Measurements from ENCODE around the gene GCC1.
"Not testable (repeated sequence)": the region's sequence is repeated elsewhere in the genome, so short reads cannot be mapped to it uniquely, and the experiment has no call there.

Gene GCC1

GRCh38 chr7:127588697-127589482 lies 3.5 kb upstream of the GCC1 start:
- DNase-seq: peak; percentile 38

- peak; percentile 82 for DNase-seq
These were observed 2.8 kb upstream of the GCC1 start, which contains the start of gene ARF5 for GRCh38 chr7:127588019-127588696. TSS of gene ARF5 (plus strand) at chr7:127588411. CDS start at chr7:127588499, 88 bp downstream.

GRCh38 chr7:127587663-127588018 lies 2.2 kb upstream of the GCC1 start:
- DNase-seq: no peak

DNA sequence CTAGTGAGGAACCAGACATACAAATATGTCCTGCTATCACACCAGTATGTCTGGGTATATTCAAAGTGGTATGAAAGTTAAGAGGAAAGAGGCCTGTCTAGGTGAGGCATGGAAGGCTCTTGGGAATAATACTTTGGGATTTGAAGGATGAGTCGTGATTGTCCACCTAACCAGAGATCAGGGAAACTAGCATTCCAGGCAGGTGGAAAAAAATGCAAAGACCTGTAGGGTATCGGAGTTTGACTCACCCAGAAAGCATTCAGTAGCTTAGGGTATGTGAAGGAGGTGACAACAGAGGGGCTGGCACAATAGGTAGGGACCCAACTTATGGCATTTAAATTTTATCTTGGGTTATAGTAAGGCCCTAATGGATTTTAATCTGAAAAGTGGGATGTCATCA lies 950 bp upstream of the GCC1 start:
- DNase-seq: no peak

- no peak for DNase-seq
These were observed 750 bp downstream of the GCC1 start for GRCh38 chr7:127584648-127585043.

GRCh38 chr7:127582361-127582760 lies 3.0 kb downstream of the GCC1 start:
- DNase-seq: no peak

DNA sequence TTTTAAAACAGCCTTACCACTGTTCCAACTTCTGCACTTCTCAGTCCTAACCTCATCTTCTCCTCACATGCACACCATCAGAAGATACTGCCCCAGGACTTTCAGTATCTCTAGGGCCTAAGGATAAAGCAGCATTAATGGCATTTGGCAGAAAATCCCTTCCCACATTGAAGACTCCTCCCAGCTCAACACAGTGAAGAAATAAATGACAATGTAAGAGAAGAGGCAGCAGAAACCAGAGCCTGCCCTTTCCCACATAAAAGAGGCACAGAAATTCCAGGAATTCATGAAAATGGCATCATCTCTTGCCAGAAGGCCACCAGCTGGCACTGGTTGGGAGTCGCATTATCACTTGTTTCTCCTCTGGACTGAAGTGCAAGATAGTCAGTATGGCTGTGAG lies 3.7 kb downstream of the GCC1 start:
- DNase-seq: no peak

- no peak for DNase-seq
These were observed 4.8 kb downstream of the GCC1 start for GRCh38 chr7:127580612-127581011.

DNA sequence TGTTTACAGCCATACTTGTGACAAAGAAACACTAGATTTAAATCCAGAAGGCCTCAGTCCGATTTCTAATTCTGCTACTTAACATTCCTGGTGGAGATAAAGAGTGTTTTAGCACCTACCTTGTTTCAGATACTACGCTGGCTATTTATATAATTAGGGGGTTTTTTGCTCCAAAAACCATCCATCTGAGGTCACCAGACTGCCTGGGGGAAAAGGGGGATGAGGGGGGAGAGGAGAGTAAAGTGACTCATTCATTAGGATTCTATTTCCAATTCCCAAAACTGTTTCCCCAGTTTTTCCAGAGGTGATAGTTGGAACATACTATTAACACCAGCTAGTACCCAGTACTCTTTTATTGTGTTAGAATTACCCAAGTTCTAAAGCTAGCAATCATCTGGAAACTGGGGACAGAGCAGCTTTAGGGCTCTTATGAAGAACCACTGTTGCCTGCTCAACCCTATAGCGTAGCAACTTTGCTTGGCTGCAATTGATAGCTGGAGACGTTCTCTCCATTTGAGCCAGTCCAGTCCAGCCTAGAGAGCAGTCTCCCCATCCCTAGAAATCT lies 6.6 kb downstream of the GCC1 start:
- DNase-seq: no peak

DNA sequence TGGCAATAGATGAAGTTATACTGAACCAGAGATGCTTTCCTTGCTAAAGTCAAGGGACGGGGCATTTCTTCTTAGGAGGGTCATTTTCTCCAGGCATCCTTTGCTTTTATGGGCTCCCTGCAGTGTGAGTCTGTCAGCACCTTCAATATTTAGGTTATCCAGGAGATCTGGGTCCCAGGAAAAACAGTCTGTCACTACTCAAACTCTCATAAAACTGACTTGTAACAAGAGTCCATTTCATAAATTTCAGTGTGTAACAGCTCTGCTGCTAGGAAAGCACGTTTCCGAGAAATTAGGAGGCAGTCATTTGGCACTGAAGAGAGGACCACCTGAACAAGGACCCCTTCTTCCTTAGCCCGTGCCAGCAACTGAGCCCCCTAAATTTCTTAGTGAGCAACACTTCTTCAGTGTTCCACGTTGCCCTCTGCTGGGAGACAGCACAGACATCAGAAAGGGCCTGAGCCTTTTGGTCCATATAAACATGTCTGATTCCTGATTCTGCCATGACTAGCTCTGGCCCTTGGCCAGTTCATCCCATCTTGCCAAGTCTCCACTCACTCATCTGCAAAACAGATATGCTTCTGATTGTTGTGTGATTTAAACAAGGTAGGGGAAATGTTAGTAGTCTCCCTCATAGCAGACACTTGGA lies 7.2 kb downstream of the GCC1 start:
- no peak for DNase-seq

- no peak for DNase-seq
These were observed 13.5 kb downstream of the GCC1 start for GRCh38 chr7:127571741-127572505.

DNA sequence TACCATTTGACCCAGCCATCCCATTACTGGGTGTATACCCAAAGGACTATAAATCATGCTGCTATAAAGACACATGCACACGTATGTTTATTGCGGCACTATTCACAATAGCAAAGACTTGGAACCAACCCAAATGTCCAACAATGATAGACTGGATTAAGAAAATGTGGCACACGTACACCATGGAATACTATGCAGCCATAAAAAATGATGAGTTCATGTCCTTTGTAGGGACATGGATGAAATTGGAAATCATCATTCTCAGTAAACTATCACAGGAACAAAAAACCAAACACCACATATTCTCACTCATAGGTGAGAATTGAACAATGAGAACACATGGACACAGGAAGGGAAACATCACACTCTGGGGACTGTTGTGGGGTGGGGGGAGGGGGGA lies 17.4 kb downstream of the GCC1 start:
- DNase-seq: not testable (repeated sequence)

DNA sequence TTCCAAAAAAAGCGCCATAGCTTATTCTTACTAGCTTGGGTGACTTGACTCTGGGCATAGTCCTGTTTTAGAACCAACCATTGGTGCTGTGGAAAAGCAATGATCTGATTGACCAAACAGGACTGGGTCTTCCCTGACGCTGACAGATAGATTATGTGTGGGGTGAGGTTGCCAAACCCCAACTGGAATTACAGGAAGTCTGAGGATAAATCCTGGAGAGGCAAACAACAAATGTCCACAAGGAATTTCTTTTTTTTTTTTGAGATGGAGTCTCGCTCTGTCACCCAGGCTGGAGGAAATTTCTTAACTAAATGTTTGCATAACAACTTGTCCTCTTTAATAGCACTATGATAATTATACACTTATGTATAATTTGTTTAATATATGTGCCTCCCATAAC lies 19.2 kb downstream of the GCC1 start:
- no peak for DNase-seq

- no peak for DNase-seq
These were observed 27.6 kb downstream of the GCC1 start for GRCh38 chr7:127557803-127558202.

DNA sequence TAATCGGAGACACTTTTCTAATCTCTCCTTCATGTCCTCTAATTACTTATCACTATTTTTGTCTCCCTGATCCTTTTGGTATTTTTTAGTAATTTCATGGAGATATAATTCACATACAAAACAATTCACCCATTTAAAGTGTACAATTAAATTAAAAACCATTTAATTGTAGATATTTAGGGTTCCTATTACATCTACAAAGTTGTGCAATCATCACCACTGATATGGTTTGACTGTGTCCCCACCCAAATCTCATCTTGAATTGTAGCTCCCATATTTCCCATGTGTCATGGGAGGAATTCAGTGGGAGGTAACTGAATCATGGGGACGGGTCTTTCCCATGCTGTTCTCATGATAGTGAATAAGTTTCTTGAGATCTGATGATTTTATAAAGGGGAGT lies 29.0 kb downstream of the GCC1 start:
- no peak for DNase-seq

- no peak for DNase-seq
These were observed 33.5 kb downstream of the GCC1 start for GRCh38 chr7:127551941-127552340.

GRCh38 chr7:127550247-127550646 lies 35.1 kb downstream of the GCC1 start:
- DNase-seq: no peak

GRCh38 chr7:127546313-127546712 lies 39.1 kb downstream of the GCC1 start:
- DNase-seq: no peak

DNA sequence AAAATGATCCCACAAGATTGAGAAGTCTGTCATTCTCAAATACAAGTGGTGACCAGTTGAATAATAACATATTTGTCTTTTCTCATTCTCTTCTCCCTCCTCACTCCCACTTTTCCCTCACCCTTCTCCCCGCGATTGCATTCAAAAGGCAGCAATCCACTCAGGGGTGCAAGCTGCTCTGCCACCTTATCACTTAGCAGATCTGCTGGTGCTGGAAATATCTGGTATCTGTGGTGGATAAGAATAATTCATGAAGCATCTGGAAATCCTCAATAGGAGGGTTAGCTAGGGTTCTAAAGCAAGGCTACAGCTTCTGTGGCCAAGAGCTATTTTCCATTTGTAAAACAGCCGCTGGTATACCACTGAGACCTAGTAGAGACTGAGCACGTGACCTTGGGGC lies 43.8 kb downstream of the GCC1 start:
- no peak for DNase-seq

DNA sequence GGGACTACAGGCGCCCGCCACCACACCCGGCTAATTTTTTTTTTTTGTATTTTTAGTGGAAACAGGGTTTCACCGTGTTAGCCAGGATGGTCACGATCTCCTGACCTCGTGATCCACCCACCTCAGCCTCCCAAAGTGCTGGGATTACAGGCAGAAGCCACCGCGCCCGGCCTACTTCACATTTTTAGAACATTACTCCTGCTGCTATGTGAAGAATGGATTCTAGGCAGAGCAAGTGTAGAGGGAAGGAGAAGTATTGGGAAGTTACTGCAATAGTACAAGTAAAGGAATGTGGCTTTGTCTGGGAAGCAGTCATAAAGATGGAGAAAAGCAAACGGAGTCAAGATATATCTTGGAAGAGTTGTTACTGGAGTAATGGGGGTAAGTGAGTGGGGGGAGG lies 44.9 kb downstream of the GCC1 start:
- DNase-seq: not testable (repeated sequence)

- DNase-seq: no peak
These were observed 46.3 kb downstream of the GCC1 start for GRCh38 chr7:127539116-127539515.

DNA sequence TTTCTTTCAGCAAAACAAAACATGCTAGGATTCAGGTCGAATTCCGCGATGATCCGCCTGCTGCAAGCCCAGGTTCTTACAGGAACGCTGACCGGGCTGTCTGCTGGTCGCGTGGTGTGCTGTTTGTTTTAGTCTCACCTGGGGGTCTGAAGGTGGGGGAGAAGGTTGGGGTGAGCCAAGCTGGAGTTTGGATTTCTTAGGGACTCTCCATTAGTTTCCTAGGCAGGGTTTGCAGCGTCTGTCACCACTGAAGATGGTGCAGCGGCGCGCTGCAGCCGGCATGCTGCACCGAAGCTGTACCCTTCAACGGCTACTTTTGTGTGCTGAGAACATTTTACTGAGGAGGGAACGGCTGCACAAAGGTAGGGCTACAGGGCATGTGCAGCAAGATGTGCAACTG lies 48.7 kb downstream of the GCC1 start:
- no peak for DNase-seq

DNA sequence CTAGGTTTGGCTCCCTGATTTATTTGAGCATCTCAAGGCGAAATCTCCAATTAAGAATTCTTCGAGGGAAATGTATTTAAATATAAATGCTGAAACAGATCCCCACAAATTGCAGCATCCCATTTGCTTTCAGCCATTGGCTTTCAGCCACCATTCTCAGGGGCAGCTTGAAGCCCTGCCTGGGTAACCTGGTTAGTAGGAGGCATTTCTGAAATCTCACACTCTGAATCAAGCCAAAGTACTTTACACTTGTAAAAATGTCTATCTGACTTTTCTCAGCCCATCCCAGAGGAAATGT lies 49.1 kb downstream of the GCC1 start:
- DNase-seq: no peak

Measured in CD4-positive, alpha-beta T cell treated with Interleukin-4 for 4 hours (primary cell).